ENCODE data around the gene COL15A1.

Gene COL15A1

GRCh38 chr9:98929895-98930341 lies 13.8 kb upstream of the COL15A1 start:
- no peak overlapping the region for H3K4me3 ChIP-seq (ENCODE audit: low read depth, low read length)
- TF ChIP-seq CTCF (IDR thresholded peaks at IDR 0.05; ENCODE audit: low read depth, low read length, missing control alignments): no peak
- no peak for DNase-seq (ENCODE audit: low read depth)
- in situ Hi-C loops (cut with HindIII; ENCODE audit: low sequenced_read_pairs): no loop called here

GRCh38 chr9:98930792-98931191 lies 12.9 kb upstream of the COL15A1 start:
- no peak for DNase-seq (ENCODE audit: low read depth)
- H3K4me3 ChIP-seq (ENCODE audit: low read depth, low read length): no peak overlapping the region
- in situ Hi-C loops (cut with HindIII; ENCODE audit: low sequenced_read_pairs): no loop called here
- no peak for TF ChIP-seq CTCF (IDR thresholded peaks at IDR 0.05; ENCODE audit: low read depth, low read length, missing control alignments)

- no peak for DNase-seq (ENCODE audit: low read depth)
- in situ Hi-C loops (cut with HindIII; ENCODE audit: low sequenced_read_pairs): no loop called here
- TF ChIP-seq CTCF (IDR thresholded peaks at IDR 0.05; ENCODE audit: low read depth, low read length, missing control alignments): no peak
- no peak overlapping the region for H3K4me3 ChIP-seq (ENCODE audit: low read depth, low read length)
Observed at GRCh38 chr9:98931600-98932389, 11.9 kb upstream of the COL15A1 start.

GRCh38 chr9:98933185-98933584 lies 10.5 kb upstream of the COL15A1 start:
- in situ Hi-C loops (cut with HindIII; ENCODE audit: low sequenced_read_pairs): no loop called here
- no peak for DNase-seq (ENCODE audit: low read depth)
- H3K4me3 ChIP-seq (ENCODE audit: low read depth, low read length): no peak overlapping the region
- no peak for TF ChIP-seq CTCF (IDR thresholded peaks at IDR 0.05; ENCODE audit: low read depth, low read length, missing control alignments)

GRCh38 chr9:98933890-98934289 lies 9.8 kb upstream of the COL15A1 start:
- DNase-seq (ENCODE audit: low read depth): no peak
- no peak for TF ChIP-seq CTCF (IDR thresholded peaks at IDR 0.05; ENCODE audit: low read depth, low read length, missing control alignments)
- H3K4me3 ChIP-seq (ENCODE audit: low read depth, low read length): no peak overlapping the region
- in situ Hi-C loops (cut with HindIII; ENCODE audit: low sequenced_read_pairs): no loop called here

- in situ Hi-C loops (cut with HindIII; ENCODE audit: low sequenced_read_pairs): no loop called here
- no peak for TF ChIP-seq CTCF (IDR thresholded peaks at IDR 0.05; ENCODE audit: low read depth, low read length, missing control alignments)
- H3K4me3 ChIP-seq (ENCODE audit: low read depth, low read length): no peak overlapping the region
- no peak for DNase-seq (ENCODE audit: low read depth)
Observed at GRCh38 chr9:98935071-98935505, 8.6 kb upstream of the COL15A1 start.
